IPS-NIHi7 (cell line): ENCODE results near the gene HLA-DQA2.
"Not testable (repeated sequence)": the region's sequence is repeated elsewhere in the genome, so short reads cannot be mapped to it uniquely, and the experiment has no call there.

Source experiments
- DNase-seq: peaks from one replicate; pipeline ENCODE4 v3.0.0; 2012; ENCODE audit warnings: mixed read lengths; ENCODE audit errors: extremely low spot score

Gene HLA-DQA2

DNA sequence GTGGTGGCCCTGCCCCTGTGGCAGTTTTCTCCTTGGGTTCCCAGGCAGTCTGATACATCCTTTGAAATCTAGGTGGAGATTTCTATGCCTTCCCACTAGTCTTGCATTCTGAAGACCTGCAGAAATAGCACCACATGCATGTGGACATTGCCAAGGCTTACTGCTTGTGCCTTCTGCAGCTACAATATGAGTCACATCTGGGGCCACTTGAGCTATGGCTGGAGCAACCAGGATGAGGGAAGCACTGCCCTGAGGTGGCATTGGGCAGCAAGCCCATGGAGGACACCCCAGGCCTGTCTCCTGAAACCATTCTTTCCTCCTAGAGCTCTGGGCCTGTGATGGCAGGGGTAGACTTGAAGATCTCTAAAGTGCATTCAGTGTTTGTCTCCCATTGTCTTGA is 37.8 kb downstream of the HLA-DQA2 start:
- DNase-seq, result no peak

DNA sequence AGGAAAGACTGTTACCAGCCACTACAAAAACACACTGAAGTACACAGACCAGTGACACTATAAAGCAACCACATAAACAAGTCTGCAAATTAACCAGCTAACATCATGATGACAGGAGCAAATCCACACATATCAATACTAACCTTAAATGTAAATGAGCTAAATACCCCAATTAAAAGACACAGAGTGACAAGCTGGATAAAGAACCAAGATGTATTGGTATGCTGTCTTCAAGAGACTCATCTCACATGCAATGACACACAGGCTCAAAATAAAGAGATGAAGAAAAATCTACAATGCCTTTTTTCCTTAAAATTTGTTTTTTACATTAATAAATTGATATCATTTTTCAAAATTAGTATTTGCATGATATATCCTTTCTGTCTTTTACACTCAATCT is 41.7 kb downstream of the HLA-DQA2 start:
- not testable (repeated sequence) for DNase-seq

DNA sequence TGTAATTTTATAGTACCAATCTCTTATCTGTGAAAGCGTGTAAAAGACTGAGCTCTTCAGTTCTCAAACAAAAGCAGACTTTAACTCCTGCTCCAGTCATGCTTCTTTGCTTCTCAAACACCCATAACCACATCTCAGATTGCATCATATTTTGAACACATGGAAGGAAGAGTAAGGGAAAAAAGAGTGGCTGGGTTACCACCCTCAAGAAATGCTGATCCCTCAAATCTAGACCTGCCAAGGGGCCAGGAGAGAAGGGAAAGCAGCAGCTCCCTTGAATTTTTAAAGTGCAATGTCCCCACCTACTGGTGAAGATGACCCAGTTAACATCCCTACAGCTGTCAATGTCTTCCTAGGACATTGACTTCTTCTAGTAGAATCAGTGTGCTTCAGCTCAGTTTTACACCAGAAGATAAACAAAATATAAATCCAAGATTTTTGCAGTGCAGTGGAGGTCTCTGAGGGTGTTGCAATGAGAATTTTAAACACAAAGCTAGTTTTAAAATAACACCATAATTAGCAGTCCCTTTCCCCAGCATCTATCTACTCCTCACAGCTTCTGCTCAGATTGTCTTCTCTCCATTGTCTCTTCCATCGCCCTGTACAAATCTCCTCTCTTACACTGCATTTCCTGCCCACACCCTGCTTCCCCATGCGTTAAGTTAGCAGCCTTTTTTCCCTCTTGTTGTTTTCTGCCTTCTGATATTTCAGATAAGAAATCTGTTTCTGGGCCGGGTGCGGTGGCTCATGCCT is 44.8 kb downstream of the HLA-DQA2 start:
- DNase-seq, result peak; percentile 75

DNA sequence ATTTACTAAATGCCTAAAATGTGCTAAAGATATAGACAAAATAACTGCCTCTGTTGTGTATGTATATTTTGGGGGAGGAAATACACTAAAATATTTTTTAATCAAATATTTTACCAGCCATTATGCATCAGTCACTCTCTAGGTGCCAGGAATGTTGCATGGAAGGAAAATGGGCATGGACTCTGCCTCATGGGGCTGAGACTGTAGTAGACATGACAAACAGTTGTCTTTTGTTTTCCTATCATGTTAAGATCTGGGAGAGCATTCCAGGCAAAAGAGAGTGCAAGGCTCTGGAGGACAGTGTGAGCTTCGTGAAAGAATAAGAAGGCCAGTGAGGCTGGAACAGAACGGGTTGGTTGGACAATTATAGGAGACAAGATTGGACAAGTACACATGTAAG is 49.1 kb downstream of the HLA-DQA2 start:
- no peak for DNase-seq

DNA sequence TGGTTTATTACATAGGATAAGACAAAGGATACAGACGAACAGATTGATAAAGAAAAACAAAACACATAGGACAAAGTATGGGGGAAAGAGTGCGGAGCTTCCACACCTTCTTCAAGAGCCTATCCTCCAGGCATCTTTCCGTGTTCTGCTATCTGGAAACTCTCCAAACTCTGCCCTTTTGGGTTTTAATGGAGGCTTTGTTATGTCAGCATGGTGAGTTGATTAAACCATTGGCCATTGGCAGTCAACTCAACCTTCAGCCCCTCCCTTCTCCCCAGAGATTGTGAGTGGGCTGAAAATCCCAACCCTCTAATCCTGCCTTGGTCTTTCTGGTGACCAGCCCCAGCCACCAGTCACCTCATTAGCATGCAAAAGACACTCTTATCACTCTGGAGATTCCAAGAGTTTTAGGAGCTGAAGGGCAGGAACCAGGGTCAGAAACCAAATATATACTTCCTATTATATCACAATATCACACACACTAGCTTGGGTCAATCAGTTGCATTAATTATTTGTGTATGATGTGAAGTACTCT is 51.8 kb downstream of the HLA-DQA2 start:
- DNase-seq, result no peak

DNA sequence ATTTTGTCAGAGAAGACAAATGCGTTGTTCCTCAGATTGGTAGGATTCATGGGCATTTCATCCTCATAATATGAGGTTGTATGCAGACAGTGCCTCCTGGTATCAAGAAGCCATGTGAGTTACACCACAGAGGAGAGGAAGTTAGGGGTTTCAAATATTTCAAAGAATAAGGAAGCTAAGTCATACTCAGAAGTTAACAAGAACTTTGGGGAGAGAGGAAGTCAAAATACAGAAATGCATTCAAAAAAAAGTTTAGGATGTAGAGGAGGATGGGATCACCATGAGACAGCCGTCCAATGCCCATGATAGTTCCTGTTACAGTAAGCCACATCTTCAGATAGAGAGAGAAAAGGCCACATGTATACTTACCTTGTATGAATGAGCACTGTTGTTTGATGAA is 53.3 kb downstream of the HLA-DQA2 start:
- DNase-seq, result no peak
